ENCODE data around the gene MFSD1. TPM values are rescaled to one million over a fixed set of nuclear protein-coding genes. Genes with fewer than 3 reads are reported as not detected.
"Not testable (repeated sequence)": the region's sequence is repeated elsewhere in the genome, so short reads cannot be mapped to it uniquely, and the experiment has no call there.

MFSD1 gene
- total RNA-seq, 2 experiments from 2014 or later, result 4.8 to 5.7 TPM

DNA sequence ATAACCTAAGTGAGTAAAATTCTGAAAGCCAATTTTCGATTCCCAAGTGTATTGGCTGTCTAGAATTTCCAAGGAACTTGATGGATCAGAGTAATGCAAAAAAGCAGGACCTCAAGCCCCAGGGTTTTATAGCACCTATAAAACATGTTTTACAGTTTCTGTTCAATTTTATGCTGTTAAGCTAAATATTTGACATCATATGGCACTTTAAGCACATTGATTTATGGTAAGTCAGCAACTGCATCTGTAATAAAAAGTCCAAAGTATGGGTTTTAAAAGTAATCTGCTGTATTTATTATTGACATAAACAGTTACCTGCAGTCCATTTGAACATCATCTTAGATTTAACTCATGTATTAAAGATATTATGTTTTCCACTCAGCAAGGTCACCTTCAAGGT lies 20.0 kb upstream of the MFSD1 start:
- Mint-ChIP-seq H3K27me3 (ENCODE audit: low read depth) (no peaks in the 10 kb centered on the region), H3K27ac (no peak overlapping the region), H3K9me3 (no peaks in the 10 kb centered on the region), H3K4me1 (ENCODE audit: low read depth) (no peaks in the 10 kb centered on the region), H3K36me3 (ENCODE audit: low read depth) (no peaks in the 10 kb centered on the region), H3K4me3 (no peak overlapping the region)
- intact Hi-C loops (cut with micrococcal nuclease), result no loop called here
- DNase-seq, result no peak
- CTCF ChIA-PET, result no interaction called here

DNA sequence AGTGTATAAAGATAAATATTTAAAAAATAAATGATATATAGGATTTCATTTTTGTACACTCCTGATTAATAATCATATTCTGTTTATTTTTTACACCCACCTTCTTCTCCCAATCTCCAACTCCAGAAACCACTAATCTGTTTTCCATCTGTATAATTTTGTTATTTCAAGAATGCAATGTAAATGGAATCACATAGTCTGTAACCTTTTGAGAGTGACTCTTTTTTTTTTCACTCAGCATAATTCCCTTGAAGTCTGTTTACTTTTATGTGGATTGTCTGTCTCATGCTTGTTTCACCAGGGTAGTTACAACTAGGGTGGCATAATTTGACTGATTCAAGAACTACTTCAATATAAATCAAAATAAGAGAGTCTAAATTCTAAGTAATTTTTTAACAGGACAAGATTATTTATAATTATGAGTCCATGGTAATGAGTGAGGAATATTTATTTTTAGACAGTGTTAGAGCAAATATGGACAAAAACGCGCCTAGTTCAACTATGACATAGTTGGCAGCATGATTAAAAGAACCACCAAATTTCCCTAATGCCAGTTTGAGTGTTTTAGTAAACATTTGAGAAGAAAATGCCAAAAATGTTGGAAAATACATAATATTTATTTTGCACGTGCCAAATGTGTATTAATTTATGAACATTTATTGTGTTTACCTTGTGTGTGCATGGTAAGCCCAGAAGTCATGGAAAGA lies 19.4 kb upstream of the MFSD1 start:
- no peaks in the 10 kb centered on the region for H3K9me3 Mint-ChIP-seq

DNA sequence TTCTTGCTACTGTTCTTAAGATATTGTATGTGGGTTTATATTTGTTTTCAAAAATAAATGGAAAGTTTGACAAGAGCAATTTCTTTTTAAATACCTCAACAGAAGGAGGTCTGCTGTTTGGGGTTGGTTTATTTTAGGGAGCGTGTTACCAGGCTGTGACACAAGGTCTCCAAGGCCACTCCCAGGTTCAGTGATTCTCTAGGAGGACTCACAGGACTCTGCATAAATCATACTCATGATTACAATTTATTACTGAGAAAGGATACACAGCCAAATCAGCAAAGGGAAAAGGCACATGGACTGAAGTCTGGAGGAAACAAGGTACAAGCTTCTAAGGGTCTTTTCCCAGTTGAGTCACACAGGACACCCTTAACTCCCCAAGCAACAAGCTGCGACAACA lies 18.8 kb upstream of the MFSD1 start:
- Mint-ChIP-seq H3K4me3 (no peak overlapping the region), H3K9me3 (no peaks in the 10 kb centered on the region), H3K27ac (no peak overlapping the region), H3K27me3 (ENCODE audit: low read depth) (no peaks in the 10 kb centered on the region), H3K36me3 (ENCODE audit: low read depth) (no peaks in the 10 kb centered on the region), H3K4me1 (ENCODE audit: low read depth) (no peaks in the 10 kb centered on the region)
- no peak for DNase-seq
- CTCF ChIA-PET, result interaction anchor here (1.1 to 1.5 kb wide), 3 partner anchors 11 to 124 kb away, joined by 3 to 4 read pairs (median 3); no protein-coding TSS in a partner anchor
- intact Hi-C loops (cut with micrococcal nuclease), result no loop called here

More for the DNA sequence above, 19.4 kb upstream of the MFSD1 start:
- no peak for DNase-seq
- Mint-ChIP-seq H3K4me3 (no peak overlapping the region), H3K4me1 (ENCODE audit: low read depth) (no peaks in the 10 kb centered on the region), H3K36me3 (ENCODE audit: low read depth) (no peaks in the 10 kb centered on the region), H3K27me3 (ENCODE audit: low read depth) (no peaks in the 10 kb centered on the region), H3K27ac (no peak overlapping the region)
- CTCF ChIA-PET, result interaction anchor here (1.5 kb wide), 1 partner anchor 12 kb away, joined by 3 read pairs; no protein-coding TSS in a partner anchor
- intact Hi-C loops (cut with micrococcal nuclease), result no loop called here

DNA sequence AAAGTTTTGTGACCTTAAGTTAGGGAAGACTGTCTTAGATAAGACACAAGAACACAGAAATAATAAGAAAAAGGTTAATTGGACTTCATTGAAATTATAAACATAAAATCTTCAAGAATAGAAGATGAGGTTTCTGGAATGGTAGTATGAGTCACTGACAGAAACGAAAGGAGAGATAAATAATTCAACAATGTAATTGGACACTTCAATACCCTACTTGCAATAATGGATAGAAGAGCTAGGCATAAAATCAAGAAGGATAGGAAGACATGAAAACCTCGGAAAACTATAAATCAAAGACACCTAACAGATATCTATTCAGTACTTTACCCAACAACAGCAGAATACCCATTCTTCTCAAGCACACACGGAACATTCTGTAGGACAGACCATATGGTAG lies 15.9 kb upstream of the MFSD1 start:
- Mint-ChIP-seq H3K27ac (no peak overlapping the region), H3K9me3 (no peaks in the 10 kb centered on the region), H3K27me3 (ENCODE audit: low read depth) (no peaks in the 10 kb centered on the region), H3K4me1 (ENCODE audit: low read depth) (peaks cover 3% of the 10 kb centered on the region), H3K36me3 (ENCODE audit: low read depth) (no peaks in the 10 kb centered on the region), H3K4me3 (no peak overlapping the region)
- CTCF ChIA-PET, result no interaction called here
- intact Hi-C loops (cut with micrococcal nuclease), result no loop called here
- no peak for DNase-seq

DNA sequence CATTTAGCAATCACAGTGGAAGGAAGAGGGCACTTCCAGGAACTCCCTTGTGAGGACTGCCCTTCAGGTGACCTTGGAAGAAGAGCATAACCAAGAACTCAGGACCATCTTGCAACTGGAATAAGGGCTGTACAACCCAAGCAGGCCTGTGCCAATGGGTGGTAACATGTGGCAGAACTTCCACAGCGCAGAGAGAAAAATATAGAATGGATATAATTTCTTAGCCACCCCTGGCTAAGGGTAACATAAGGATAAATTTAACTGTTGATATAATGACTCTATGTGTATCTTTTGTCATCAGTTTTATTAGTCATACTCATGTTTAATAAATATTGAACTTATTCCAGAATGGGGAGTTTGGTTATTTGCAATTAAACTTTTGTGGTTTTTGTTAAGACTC lies 13.4 kb upstream of the MFSD1 start:
- intact Hi-C loops (cut with micrococcal nuclease), result no loop called here
- CTCF ChIA-PET, result interaction anchor here (0.6 to 3.3 kb wide), 5 partner anchors 61 to 679 kb away, joined by 3 to 41 read pairs (median 8); no protein-coding TSS in a partner anchor
- no peak for DNase-seq
- Mint-ChIP-seq H3K36me3 (ENCODE audit: low read depth) (no peaks in the 10 kb centered on the region), H3K4me3 (no peak overlapping the region), H3K9me3 (no peaks in the 10 kb centered on the region), H3K4me1 (ENCODE audit: low read depth) (peaks cover 5% of the 10 kb centered on the region), H3K27ac (no peak overlapping the region), H3K27me3 (ENCODE audit: low read depth) (no peaks in the 10 kb centered on the region)

DNA sequence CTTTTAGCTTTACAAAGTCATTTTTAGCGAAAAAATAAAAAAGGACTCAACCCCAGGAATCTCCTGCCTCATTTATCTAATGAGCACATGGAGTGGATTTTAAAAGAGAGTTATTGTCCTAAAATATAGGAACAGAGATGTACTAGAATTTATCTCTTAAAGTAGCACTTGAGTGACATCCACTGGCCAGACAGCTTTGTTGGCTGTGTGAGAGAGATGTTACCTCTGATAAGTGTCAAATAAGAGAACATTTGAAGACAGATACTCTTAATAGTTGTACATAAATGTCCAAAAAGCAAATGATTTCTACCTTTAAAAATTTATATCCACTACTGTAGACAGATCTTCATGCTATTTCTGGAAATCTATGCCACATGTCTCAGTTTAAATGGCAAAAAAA lies 12.3 kb upstream of the MFSD1 start:
- Mint-ChIP-seq H3K9me3 (no peaks in the 10 kb centered on the region), H3K27ac (no peak overlapping the region), H3K36me3 (ENCODE audit: low read depth) (no peaks in the 10 kb centered on the region), H3K4me1 (ENCODE audit: low read depth) (peaks cover 5% of the 10 kb centered on the region), H3K4me3 (no peak overlapping the region), H3K27me3 (ENCODE audit: low read depth) (no peaks in the 10 kb centered on the region)
- intact Hi-C loops (cut with micrococcal nuclease), result no loop called here
- DNase-seq, result peak; percentile 12
- CTCF ChIA-PET, result interaction anchor here (0.6 to 3.3 kb wide), 8 partner anchors 62 to 1016 kb away, joined by 3 to 41 read pairs (median 4); no protein-coding TSS in a partner anchor

DNA sequence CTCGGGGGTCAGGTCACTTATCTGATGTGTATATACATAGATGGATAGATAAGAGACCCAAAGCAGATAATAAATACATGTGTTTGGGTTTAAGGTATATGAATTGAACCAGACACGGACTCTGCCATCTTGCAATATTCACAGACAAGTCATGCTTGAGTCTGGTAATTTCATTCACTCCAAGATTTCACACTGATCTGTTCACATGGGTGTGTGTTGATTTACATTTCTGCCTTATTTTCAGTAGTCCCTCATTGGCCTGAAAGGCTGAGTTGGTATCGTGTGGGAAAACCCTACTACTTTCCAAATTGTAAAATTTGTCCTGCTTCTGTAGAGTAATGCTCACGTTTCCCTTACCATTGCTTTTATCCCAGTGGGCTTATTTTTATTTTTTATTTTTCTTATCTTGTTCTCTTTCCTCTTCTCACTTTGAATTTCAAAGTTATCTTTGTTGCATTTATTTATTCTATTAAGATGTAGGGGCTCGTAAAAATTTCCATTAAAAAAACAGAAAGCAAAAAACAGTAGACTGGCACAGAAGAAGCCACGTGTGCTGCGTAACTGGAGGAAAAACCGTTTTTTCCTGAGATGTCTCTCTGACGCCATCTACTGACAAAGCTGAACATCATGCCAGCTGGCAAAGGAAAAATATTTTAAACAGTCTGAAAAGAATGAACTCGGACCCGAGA lies 10.8 kb upstream of the MFSD1 start:
- CTCF ChIA-PET, result interaction anchor here (0.6 to 1.6 kb wide), 14 partner anchors 10 to 1171 kb away, joined by 3 to 28 read pairs (median 3); partner anchors contain the start of genes GFM1, LXN and MFSD1
- H3K27me3 Mint-ChIP-seq (ENCODE audit: low read depth), result no peaks in the 10 kb centered on the region
- H3K27ac Mint-ChIP-seq, result no peak overlapping the region
- H3K9me3 Mint-ChIP-seq, result no peaks in the 10 kb centered on the region
- no peaks in the 10 kb centered on the region for H3K36me3 Mint-ChIP-seq (ENCODE audit: low read depth)
- intact Hi-C loops (cut with micrococcal nuclease), result loop anchor here (1.0 to 5.0 kb wide), 10 partner anchors 10 to 1259 kb away; partner anchors contain the start of genes GFM1 and LXN
- peak overlapping the region; percentile 36 for H3K4me3 Mint-ChIP-seq
- peak; percentile 48 for DNase-seq
- H3K4me1 Mint-ChIP-seq (ENCODE audit: low read depth), result peaks cover 5% of the 10 kb centered on the region

DNA sequence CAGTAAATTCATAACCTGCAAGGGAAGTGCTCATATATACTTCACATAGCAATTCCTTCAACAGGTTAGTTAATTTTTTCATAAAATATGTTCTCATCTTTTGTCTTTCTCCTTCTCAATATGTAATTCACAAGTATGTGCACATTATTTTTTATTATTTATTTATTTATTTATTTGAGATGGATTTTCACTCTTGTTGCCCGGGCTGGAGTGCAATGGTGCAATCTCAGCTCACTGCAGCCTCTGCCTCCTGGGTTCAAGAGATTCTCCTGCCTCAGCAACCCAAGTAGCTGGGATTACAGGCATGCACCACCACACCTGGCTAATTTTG lies 10.3 kb upstream of the MFSD1 start:
- H3K4me3 Mint-ChIP-seq; H3K27ac Mint-ChIP-seq; H3K4me1 Mint-ChIP-seq (ENCODE audit: low read depth); H3K36me3 Mint-ChIP-seq (ENCODE audit: low read depth); H3K27me3 Mint-ChIP-seq (ENCODE audit: low read depth); DNase-seq; H3K9me3 Mint-ChIP-seq: not testable (repeated sequence)
- CTCF ChIA-PET, result interaction anchor here (0.7 to 1.6 kb wide), 13 partner anchors 10 to 147 kb away, joined by 3 to 28 read pairs (median 3); partner anchors contain the start of genes GFM1 and MFSD1
- intact Hi-C loops (cut with micrococcal nuclease), result loop anchor here (1.0 to 5.0 kb wide), 10 partner anchors 10 to 1259 kb away; partner anchors contain the start of genes GFM1 and LXN

DNA sequence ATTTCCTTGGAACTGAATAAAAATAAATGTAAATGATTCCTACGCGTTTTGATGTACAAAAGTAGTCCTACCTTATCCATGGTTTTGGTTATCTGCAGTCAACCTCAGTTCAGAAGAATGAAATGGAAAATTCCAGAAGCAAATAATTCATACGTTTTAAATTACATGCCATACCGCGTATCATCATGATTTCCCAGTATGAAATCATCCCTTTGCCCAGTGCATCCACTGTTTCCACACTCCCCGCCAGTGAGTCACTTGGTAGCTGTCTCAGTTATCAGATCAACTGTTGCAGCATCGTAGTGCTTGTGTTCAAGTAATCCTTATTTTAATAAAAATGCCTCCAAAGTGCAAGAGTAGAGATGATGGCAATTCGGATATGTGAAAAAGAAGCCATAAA lies 9.1 kb upstream of the MFSD1 start:
- Mint-ChIP-seq H3K36me3 (ENCODE audit: low read depth) (no peaks in the 10 kb centered on the region), H3K9me3 (no peaks in the 10 kb centered on the region), H3K4me3 (no peak overlapping the region), H3K27ac (no peak overlapping the region), H3K4me1 (ENCODE audit: low read depth) (peaks cover 5% of the 10 kb centered on the region), H3K27me3 (ENCODE audit: low read depth) (no peaks in the 10 kb centered on the region)
- DNase-seq, result no peak
- CTCF ChIA-PET, result interaction anchor here (1.1 to 1.4 kb wide), 2 partner anchors 66 to 69 kb away, joined by 4 to 9 read pairs; no protein-coding TSS in a partner anchor
- intact Hi-C loops (cut with micrococcal nuclease), result loop anchor here (5.0 kb wide), 1 partner anchor 925 kb away; no protein-coding TSS in a partner anchor

DNA sequence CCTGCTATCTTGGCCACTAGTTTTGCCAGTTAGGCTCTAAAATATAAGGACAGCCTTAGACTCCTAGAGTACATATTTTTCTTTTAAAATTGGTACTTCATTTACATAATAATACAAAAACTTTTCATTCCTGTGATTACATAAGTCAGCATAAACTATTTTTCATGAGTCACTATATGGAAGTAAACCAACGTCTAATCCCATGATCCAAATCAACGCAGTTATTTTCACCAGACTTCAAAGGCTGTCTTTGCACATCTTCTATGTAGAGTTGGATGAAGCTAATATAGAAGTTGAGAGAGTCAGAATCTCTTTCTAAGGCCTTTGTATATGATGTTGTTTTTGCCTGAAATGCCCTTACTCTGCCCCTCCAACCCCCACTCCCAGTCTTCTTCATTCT lies 7.6 kb upstream of the MFSD1 start:
- no peak overlapping the region for H3K27ac Mint-ChIP-seq
- no peak overlapping the region for H3K4me3 Mint-ChIP-seq
- no peaks in the 10 kb centered on the region for H3K36me3 Mint-ChIP-seq (ENCODE audit: low read depth)
- H3K4me1 Mint-ChIP-seq (ENCODE audit: low read depth), result peaks cover 5% of the 10 kb centered on the region
- CTCF ChIA-PET, result interaction anchor here (1.0 to 2.3 kb wide), 2 partner anchors 11 to 68 kb away, joined by 3 to 18 read pairs; no protein-coding TSS in a partner anchor
- no peaks in the 10 kb centered on the region for H3K9me3 Mint-ChIP-seq
- no peaks in the 10 kb centered on the region for H3K27me3 Mint-ChIP-seq (ENCODE audit: low read depth)
- no peak for DNase-seq
- intact Hi-C loops (cut with micrococcal nuclease), result loop anchor here (5.0 kb wide), 1 partner anchor 927 kb away; no protein-coding TSS in a partner anchor

DNA sequence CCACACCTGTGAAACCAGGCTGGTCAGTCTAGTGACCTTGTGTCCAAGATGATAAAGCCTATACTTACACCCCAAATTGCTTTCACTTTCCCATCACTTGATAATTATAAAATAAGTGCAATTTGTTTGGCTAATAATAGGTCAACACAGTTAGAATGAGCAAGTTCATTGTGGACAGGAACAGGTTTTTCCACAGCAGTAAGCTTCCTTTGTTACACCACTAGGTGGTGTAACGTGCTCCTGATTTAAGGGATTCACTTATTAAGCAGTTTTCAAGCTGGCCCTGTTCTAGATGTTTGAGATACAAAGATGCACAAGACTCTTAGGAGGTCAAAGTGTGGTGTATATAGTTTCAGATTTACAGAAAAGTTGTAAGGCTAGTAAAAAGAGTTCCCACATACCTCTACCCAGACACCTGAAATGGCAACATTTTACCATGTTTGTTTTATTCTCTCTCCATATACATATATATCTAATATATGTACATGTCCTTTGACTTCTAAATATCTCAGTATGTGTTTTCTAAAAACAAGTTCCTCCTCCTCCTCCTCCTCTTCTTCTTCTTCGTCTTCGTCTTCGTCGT lies 6.8 kb upstream of the MFSD1 start:
- Mint-ChIP-seq H3K36me3 (ENCODE audit: low read depth) (no peaks in the 10 kb centered on the region), H3K27ac (no peak overlapping the region), H3K4me1 (ENCODE audit: low read depth) (peaks cover 5% of the 10 kb centered on the region), H3K9me3 (no peaks in the 10 kb centered on the region), H3K27me3 (ENCODE audit: low read depth) (no peaks in the 10 kb centered on the region), H3K4me3 (no peak overlapping the region)
- intact Hi-C loops (cut with micrococcal nuclease), result loop anchor here (1.0 to 5.0 kb wide), 2 partner anchors 465 to 928 kb away; no protein-coding TSS in a partner anchor
- DNase-seq, result no peak
- CTCF ChIA-PET, result interaction anchor here (0.6 to 2.3 kb wide), 4 partner anchors 12 to 85 kb away, joined by 3 to 18 read pairs (median 3); no protein-coding TSS in a partner anchor

DNA sequence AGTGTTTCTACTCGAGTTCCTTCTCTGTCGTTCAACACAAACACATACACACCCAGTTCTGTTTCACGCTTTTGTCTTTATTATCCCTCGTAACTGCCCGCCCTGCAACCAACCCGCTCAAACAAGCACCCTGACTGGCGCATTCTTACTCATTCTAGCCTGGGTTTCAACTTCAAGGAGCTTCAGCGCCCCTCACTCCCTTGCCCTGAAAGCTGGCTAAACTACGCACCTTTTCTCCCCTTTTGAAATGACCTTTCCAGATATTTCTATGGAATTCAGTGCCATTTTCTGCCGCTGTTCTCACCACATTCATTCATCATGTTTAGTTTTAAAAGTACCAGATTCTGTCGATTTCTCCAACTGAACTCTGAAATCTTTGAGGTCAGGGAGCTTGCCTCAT lies 653 bp upstream of the MFSD1 start:
- Mint-ChIP-seq H3K27me3 (ENCODE audit: low read depth) (no peaks in the 10 kb centered on the region), H3K27ac (peak overlapping the region; percentile 44), H3K4me3 (peak overlapping the region; percentile 84), H3K36me3 (ENCODE audit: low read depth) (peaks cover 2% of the 10 kb centered on the region), H3K9me3 (no peaks in the 10 kb centered on the region), H3K4me1 (ENCODE audit: low read depth) (peaks cover 21% of the 10 kb centered on the region)
- CTCF ChIA-PET, result interaction anchor here (0.6 to 3.1 kb wide), 4 partner anchors 10 to 1822 kb away, joined by 3 to 28 read pairs (median 14); partner anchors contain the start of gene GFM1
- intact Hi-C loops (cut with micrococcal nuclease), result loop anchor here (1.0 to 5.0 kb wide), 3 partner anchors 10 to 1596 kb away; partner anchors contain the start of genes IFT80, SHOX2 and SMC4
- DNase-seq, result no peak

Data from activated naive CD4-positive, alpha-beta T cell treated with anti-CD3 and anti-CD28 coated beads for 36 hours (primary cell).